GM23338 (cell line): ENCODE measurements around the gene KIAA1328. TPM values are rescaled to one million over a fixed set of nuclear protein-coding genes. Genes with fewer than 3 reads are reported as not detected.

ENCODE experiments used
- ATAC-seq: fragments of 200-7000 bp; cut with Tn5 transposase; 3 replicates; pipeline ENCODE4 v1.9.1; 2020
- DNase-seq: peaks from one replicate; pipeline ENCODE4 v3.0.0-alpha.2; 2015; ENCODE audit warnings: low spot score
- H2AFZ ChIP-seq: fragments of 200-600 bp; sonication (generic); 2 replicates; pipeline ENCODE4 v1.8.0; 2016; ENCODE audit warnings: antibody characterized with exemption, mild to moderate bottlenecking, moderate library complexity
- H3F3A ChIP-seq: fragments of 200-600 bp; sonication (generic); replicated peaks from 2 replicates; pipeline ENCODE4 v1.8.0; 2017; ENCODE audit warnings: antibody characterized with exemption, mixed run types, low read depth
- H3K27ac ChIP-seq: fragments of 200-600 bp; sonication (generic); 2 replicates; pipeline ENCODE4 v1.6.1; 2016; ENCODE audit warnings: low read depth
- H3K27me3 ChIP-seq: fragments of 200-600 bp; sonication (generic); 2 replicates; pipeline ENCODE4 v1.8.0; 2016; ENCODE audit warnings: mild to moderate bottlenecking, mixed run types, moderate library complexity; ENCODE audit not compliant: insufficient read depth
- H3K36me3 ChIP-seq: fragments of 200-600 bp; sonication (generic); 2 replicates; pipeline ENCODE4 v1.8.0; 2016; ENCODE audit warnings: mild to moderate bottlenecking; ENCODE audit not compliant: insufficient read depth
- H3K4me1 ChIP-seq: fragments of 200-600 bp; sonication (generic); 2 replicates; pipeline ENCODE4 v1.8.0; 2016; ENCODE audit warnings: mild to moderate bottlenecking, moderate library complexity; ENCODE audit not compliant: insufficient read depth
- H3K4me2 ChIP-seq: fragments of 200-600 bp; sonication (generic); 2 replicates; pipeline ENCODE4 v1.7.1; 2017; ENCODE audit warnings: mixed run types
- H3K4me3 ChIP-seq: fragments of 200-600 bp; sonication (generic); 2 replicates; pipeline ENCODE4 v1.6.1; 2016; ENCODE audit warnings: mixed run types
- H3K79me2 ChIP-seq: fragments of 200-600 bp; sonication (generic); replicated peaks from 2 replicates; pipeline ENCODE4 v1.8.0; 2017; ENCODE audit warnings: mild to moderate bottlenecking; ENCODE audit not compliant: insufficient read depth
- H3K9me2 ChIP-seq: fragments of 200-600 bp; sonication (generic); 2 replicates; pipeline ENCODE4 v1.8.0; 2017; ENCODE audit not compliant: insufficient read depth
- H4K20me1 ChIP-seq: fragments of 200-600 bp; sonication (generic); replicated peaks from 2 replicates; pipeline ENCODE4 v1.8.0; 2017; ENCODE audit warnings: mild to moderate bottlenecking; ENCODE audit not compliant: insufficient read depth
- H3K27ac Mint-ChIP-seq: 2 replicates; pipeline ENCODE4 v1.8.0; 2020; ENCODE audit warnings: inconsistent platforms, mild to moderate bottlenecking, moderate library complexity, mixed read lengths
- H3K27me3 Mint-ChIP-seq: 3 replicates; pipeline ENCODE4 v1.8.0; 2022; ENCODE audit warnings: low read depth, mild to moderate bottlenecking, moderate library complexity, mixed read lengths, inconsistent platforms; ENCODE audit not compliant: insufficient read depth, poor library complexity
- H3K36me3 Mint-ChIP-seq: 3 replicates; pipeline ENCODE4 v1.8.0; 2021; ENCODE audit warnings: low read depth, mild to moderate bottlenecking, inconsistent platforms, moderate library complexity, mixed read lengths
- H3K4me1 Mint-ChIP-seq: 3 replicates; pipeline ENCODE4 v1.8.0; 2020; ENCODE audit warnings: mild to moderate bottlenecking, inconsistent platforms, mixed read lengths
- H3K4me3 Mint-ChIP-seq: 3 replicates; pipeline ENCODE4 v1.8.0; 2021; ENCODE audit warnings: moderate library complexity, mild to moderate bottlenecking, inconsistent platforms, mixed read lengths
- H3K9me3 Mint-ChIP-seq: 3 replicates; pipeline ENCODE4 v1.8.0; 2020; ENCODE audit warnings: moderate library complexity, mild to moderate bottlenecking, inconsistent platforms, mixed read lengths
- CREB1 ChIP-seq: fragments of 250-450 bp; sonication (Bioruptor Pico); IDR thresholded peaks from 2 replicates; pipeline ENCODE4 v1.5.0; 2020; ENCODE audit warnings: low read depth, mild to moderate bottlenecking, moderate library complexity
- ETS1 ChIP-seq: IDR thresholded peaks from 2 replicates; pipeline ENCODE4 v1.6.1; 2016; ENCODE audit warnings: antibody characterized with exemption
- EZH2 ChIP-seq: fragments of 200-600 bp; sonication (generic); IDR thresholded peaks from one replicate; pipeline ENCODE4 v1.8.0; 2017; ENCODE audit warnings: antibody characterized with exemption, mild to moderate bottlenecking, low read depth; ENCODE audit not compliant: unreplicated experiment
- EZH2phosphoT487 ChIP-seq: fragments of 200-600 bp; sonication (generic); IDR thresholded peaks from one replicate; pipeline ENCODE4 v1.8.1; 2018; ENCODE audit warnings: antibody characterized with exemption; ENCODE audit not compliant: unreplicated experiment
- JUNB ChIP-seq: IDR thresholded peaks from one replicate; pipeline ENCODE4 v1.6.1; 2016; ENCODE audit warnings: antibody characterized with exemption; ENCODE audit not compliant: unreplicated experiment
- NANOG ChIP-seq: IDR thresholded peaks from 2 replicates; pipeline ENCODE4 v1.6.1; 2016; ENCODE audit warnings: antibody characterized with exemption, borderline replicate concordance
- POLR2AphosphoS5 ChIP-seq: IDR thresholded peaks from 2 replicates; pipeline ENCODE4 v1.6.1; 2016; ENCODE audit warnings: antibody characterized with exemption, low read depth
- REST ChIP-seq: IDR thresholded peaks from one replicate; pipeline ENCODE4 v1.6.1; 2018; ENCODE audit warnings: antibody characterized with exemption; ENCODE audit not compliant: unreplicated experiment
- STAT1 ChIP-seq: IDR thresholded peaks from one replicate; pipeline ENCODE4 v1.6.1; 2016; ENCODE audit warnings: antibody characterized with exemption; ENCODE audit not compliant: unreplicated experiment
- ZNF114 ChIP-seq: fragments of 250-450 bp; sonication (Bioruptor Pico); IDR thresholded peaks from 2 replicates; pipeline ENCODE4 v1.5.0; 2020; ENCODE audit warnings: mild to moderate bottlenecking, moderate library complexity
- ZNF331 ChIP-seq: fragments of 250-450 bp; sonication (Bioruptor Pico); IDR thresholded peaks from 2 replicates; pipeline ENCODE4 v1.5.0; 2020; ENCODE audit warnings: low read depth, mild to moderate bottlenecking, moderate library complexity
- ZNF462 ChIP-seq: fragments of 250-450 bp; sonication (Bioruptor Pico); IDR thresholded peaks from 2 replicates; pipeline ENCODE4 v1.5.0; 2020; ENCODE audit warnings: mild to moderate bottlenecking, moderate library complexity
- polyA plus RNA-seq: library from polyadenylated mRNA; unstranded; fragments of >200 nt; fragmentation: Nextera tagmentation; extraction: Ambion mirVana; gene quantifications from 2 replicates; pipeline ENCODE4 v1.2.1, GENCODE V29; 2016
- total RNA-seq: library from RNA; depleted of rRNA; stranded (reverse); fragments of >200 nt; shearing (Covaris generic); gene quantifications from 2 replicates; pipeline ENCODE4 v1.2.3, GENCODE V29; 2014
- TF ChIP-seq, protein P1 (sequence below), 2 experiments: fragments of 200-600 bp in 1 of 2; sonication (generic) in 1 of 2; conservative IDR thresholded peaks; 2 replicates each; pipeline versions ENCODE4 v1.5.1 to v1.6.1; 2016 to 2017; ENCODE audit warnings: antibody characterized with exemption in 2 of 2, low read depth in 2 of 2, mild to moderate bottlenecking in 2 of 2, moderate library complexity in 1 of 2

KIAA1328 gene
- total and polyA plus RNA-seq, 2 experiments from 2014 or later: 5.2 to 8.4 TPM

DNA sequence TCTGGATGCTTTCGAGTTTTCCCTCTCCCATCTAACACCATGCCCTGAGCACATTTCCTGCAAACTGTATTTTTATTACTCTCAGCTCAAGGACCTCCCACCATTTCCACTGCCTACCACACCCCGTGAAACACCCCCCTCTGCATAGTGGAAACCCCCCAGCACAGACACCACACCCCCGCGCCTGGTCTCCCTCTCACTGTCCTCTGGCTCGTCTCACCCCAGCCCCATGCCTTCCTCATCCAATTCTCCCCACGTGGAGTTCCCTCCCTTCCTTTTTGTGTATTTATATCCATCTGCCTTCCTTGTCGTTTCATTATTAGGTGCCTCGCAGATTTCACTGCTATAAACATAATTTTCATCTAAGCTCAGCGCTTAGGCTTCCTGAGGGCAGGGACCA lies 429.2 kb downstream of the KIAA1328 start:
- DNase-seq (no peak), ATAC-seq (no peak)
- no peak overlapping the region for H3K27ac ChIP-seq
- Mint-ChIP-seq H3K27me3 (peaks cover 27% of the 10 kb centered on the region), H3K36me3 (no peaks in the 10 kb centered on the region), H3K4me3 (no peak overlapping the region), H3K4me1 (peaks cover 5% of the 10 kb centered on the region), H3K27ac (no peak overlapping the region), H3K9me3 (no peaks in the 10 kb centered on the region)
- H3K4me3 ChIP-seq: no peak overlapping the region
- no peaks in the 10 kb centered on the region for H3K9me2 ChIP-seq
- peaks cover under 1% of the 10 kb centered on the region; the same call in 1 of the 2 replicates for H3K4me1 ChIP-seq
- peaks cover 4% of the 10 kb centered on the region; the same call in 1 of the 2 replicates for H3F3A ChIP-seq
- H3K79me2 ChIP-seq: no peaks in the 10 kb centered on the region
- H4K20me1 ChIP-seq: no peaks in the 10 kb centered on the region
- no peaks in the 10 kb centered on the region for H3K36me3 ChIP-seq
- peaks cover 24% of the 10 kb centered on the region for H3K27me3 ChIP-seq
- H2AFZ ChIP-seq: no peak overlapping the region
- no peak for TF ChIP-seq POLR2AphosphoS5
- no peak for TF ChIP-seq JUNB
- no peak for TF ChIP-seq EZH2phosphoT487
- TF ChIP-seq ZNF331 (CRISPR knock-in tag): no peak
- TF ChIP-seq, protein P1, sequence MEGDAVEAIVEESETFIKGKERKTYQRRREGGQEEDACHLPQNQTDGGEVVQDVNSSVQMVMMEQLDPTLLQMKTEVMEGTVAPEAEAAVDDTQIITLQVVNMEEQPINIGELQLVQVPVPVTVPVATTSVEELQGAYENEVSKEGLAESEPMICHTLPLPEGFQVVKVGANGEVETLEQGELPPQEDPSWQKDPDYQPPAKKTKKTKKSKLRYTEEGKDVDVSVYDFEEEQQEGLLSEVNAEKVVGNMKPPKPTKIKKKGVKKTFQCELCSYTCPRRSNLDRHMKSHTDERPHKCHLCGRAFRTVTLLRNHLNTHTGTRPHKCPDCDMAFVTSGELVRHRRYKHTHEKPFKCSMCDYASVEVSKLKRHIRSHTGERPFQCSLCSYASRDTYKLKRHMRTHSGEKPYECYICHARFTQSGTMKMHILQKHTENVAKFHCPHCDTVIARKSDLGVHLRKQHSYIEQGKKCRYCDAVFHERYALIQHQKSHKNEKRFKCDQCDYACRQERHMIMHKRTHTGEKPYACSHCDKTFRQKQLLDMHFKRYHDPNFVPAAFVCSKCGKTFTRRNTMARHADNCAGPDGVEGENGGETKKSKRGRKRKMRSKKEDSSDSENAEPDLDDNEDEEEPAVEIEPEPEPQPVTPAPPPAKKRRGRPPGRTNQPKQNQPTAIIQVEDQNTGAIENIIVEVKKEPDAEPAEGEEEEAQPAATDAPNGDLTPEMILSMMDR (conservative IDR thresholded peaks at IDR 0.05; ENCODE audit: low read depth in 2 of 2): no peak
- no peak for TF ChIP-seq EZH2
- TF ChIP-seq ZNF114 (CRISPR knock-in tag): no peak
- TF ChIP-seq ZNF462: no peak
- TF ChIP-seq CREB1 (CRISPR knock-in tag): no peak
- no peak for TF ChIP-seq ETS1
- no peak for TF ChIP-seq REST
- no peak for TF ChIP-seq NANOG
- TF ChIP-seq STAT1: no peak
- no peak overlapping the region for H3K4me2 ChIP-seq
